Measurements from ENCODE around the gene TBX20.

GRCh38 chr7:35246819-35247218 is 7.1 kb downstream of the TBX20 start:
- no peak for TF ChIP-seq CTCF (IDR thresholded peaks at IDR 0.05; ENCODE audit: poor library complexity)
- TF ChIP-seq EZH2 (IDR thresholded peaks at IDR 0.05; ENCODE audit: borderline replicate concordance), result no peak
- no peak for TF ChIP-seq EZH2phosphoT487 (IDR thresholded peaks at IDR 0.05; ENCODE audit: low read depth, severe bottlenecking, unreplicated experiment)

Data from hepatocyte (in vitro differentiated cells).